ENCODE results near the gene MUC2.

MUC2 gene

DNA sequence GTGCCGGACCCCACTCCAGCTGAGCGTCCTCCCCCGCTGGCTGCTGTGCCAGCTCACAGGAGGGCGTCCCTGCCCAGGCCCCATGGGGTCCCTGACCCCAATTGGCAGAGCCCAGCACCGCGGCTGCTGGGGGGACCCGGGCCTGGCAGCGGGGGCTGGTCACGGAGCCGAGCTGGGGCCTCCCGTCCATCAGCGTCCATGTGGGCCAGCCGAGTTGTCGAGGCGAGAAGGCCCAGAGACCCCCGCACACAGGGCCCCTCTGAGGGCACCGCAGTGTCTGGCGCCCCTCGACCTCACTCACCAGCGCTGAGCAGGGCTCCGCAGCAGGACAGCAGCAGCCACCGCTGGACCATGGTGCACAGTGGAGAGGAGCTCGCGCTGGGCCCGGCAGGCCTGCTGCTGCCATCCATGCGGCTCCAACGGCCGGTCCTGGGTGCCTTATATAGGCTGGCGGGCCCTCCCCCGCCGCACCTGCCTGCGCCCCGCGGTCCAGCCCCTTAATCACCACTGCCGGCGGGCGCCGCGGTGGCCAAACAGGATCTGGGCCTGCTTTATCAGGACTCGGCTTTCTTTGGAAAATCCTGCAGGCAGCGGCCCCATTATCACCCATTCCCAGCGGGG is 38.3 kb upstream of the MUC2 start, which contains the start of gene MUC6:
TSS of gene MUC6 (minus strand) at position 416 of the 621 bp plus-strand sequence. CDS start at position 353, 63 bp downstream.
- no peak for FAIRE-seq
- no peak for DNase-seq (ENCODE audit: low spot score)

DNA sequence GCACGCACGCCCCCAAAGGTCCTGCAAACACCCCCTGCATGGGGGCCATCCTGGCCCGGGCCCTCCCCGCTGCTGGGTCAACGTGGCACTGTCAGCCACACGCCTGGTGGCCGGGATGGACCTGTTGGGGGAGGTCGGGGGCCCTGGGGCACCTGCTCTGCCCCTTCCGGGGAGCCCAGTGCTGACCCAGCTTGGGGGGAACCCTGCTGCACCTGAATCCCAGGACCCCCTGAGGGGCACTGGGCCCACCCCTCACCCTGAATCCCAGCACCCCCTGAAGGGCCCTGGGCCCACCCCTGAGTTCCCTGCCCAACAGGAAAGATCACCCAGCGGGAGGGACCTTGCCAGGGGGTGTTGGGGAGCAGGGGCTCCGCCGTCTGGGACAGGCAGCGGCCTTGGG is 37.7 kb upstream of the MUC2 start:
- DNase-seq (ENCODE audit: low spot score) (no peak), FAIRE-seq (no peak)

DNA sequence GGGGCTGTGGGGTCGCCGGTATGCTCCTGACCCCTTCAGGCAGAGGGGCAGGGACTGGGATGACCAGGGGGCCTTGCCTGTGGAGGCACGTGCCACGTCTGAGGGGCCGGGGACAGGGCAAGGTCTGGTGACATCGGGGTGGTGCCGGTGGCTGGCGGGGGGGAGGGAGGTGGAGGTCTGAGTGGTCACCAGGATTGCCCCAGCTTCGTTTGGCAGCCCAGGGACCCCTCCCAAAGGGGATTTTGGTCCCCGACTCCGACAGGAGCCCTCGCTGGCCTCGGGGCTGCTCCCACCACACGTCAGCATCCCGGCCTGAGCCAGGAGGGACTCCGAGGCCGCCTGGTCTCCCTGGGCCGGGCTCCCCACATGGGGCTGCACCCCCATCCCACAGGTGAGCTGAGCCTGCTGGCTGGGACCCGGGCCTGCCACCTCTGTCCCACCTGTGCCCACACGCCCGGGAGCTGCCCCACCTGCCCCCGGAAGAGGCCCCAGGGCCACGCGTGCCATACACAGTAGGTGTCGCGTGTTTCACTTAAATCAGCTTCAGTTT is 37.1 kb upstream of the MUC2 start:
- DNase-seq (ENCODE audit: low spot score) = no peak
- FAIRE-seq = no peak

DNA sequence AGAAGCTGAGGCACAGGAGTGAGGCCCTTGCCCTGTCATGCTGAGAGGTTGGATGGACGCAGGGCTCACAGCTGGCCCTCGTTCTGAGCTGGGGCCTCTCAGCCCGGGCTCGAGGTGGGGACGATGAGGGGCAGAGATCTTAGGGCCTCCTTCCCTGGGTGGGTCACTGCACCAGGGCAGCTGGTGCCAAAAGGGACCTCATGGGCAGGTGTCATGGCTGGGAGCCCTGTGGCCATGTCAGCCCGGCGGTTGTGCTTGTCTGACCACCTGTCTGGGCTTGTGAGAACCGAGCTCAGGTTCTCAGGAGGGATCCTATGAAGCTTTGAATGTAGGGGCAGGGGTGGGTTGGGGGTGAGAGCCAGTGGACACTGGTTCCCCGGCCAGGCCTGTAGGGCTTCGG is 36.3 kb upstream of the MUC2 start:
- FAIRE-seq (no peak), DNase-seq (ENCODE audit: low spot score) (no peak)

DNA sequence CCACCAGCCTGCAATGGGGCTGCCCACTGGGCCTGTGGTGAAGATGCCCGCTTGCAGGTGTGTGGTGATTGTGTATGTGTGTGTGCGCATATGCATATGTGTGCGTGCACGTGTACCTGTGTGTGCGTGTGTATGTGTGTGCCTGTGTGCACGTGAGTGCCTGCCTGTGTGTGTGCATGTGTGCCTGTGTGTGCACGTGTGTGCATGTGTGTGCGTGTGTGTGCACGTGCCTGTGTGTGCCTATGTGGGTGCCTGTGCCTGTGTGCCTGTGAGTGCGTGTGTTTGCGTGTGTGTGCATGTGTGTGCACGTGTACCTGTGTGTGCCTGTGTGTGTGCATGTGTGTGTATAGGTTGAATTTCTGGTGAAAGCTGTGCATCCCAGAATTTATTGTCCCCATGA is 35.8 kb upstream of the MUC2 start:
- no peak for DNase-seq (ENCODE audit: low spot score)
- no peak for FAIRE-seq

DNA sequence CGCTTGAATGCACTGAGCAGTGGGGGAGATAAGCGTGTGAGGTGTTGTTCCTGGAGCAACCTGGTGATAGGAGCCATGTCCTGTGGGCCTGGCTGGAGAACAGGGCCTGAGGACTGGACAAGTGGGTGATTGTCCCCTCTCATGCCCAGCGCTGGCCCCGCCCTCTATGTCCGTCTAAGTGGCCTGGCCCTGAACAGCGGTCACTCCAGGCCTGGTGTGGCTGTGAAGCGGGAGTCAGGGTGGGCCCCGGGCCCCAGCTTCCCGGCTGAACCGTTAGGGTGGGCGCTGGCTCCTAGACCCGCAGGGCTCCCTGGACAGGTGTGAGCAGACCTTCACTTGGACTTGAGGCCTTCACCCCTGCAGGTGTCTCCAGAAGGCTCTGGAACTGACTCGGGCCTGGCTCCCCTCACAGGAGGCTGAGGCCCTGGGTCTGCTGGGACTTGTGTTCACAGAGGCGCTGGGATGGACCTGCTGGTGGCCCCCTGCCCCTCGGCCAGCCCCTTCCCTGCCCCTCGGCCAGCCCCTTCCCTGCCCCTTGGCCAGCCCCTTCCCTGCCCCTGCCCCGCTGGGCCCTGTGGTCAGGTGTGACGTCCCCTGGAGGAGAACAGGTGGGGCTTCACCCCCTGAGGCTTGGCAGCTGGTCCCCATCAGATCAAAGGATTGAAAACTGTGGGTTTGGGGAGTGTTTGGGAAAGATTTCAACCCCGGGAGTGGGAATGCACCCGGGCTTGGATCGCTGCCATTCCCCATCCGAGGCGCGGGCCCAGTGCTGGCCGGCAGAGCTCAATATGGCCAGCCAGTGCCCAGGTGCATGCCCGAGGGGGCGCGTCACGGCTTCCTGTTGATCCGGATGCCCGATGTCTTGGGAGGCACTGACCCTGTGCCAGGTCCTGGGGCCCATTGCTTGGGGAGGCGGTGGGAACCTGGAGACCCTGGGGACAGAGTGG is 34.9 kb upstream of the MUC2 start:
- no peak for DNase-seq (ENCODE audit: low spot score)
- FAIRE-seq = no peak

DNA sequence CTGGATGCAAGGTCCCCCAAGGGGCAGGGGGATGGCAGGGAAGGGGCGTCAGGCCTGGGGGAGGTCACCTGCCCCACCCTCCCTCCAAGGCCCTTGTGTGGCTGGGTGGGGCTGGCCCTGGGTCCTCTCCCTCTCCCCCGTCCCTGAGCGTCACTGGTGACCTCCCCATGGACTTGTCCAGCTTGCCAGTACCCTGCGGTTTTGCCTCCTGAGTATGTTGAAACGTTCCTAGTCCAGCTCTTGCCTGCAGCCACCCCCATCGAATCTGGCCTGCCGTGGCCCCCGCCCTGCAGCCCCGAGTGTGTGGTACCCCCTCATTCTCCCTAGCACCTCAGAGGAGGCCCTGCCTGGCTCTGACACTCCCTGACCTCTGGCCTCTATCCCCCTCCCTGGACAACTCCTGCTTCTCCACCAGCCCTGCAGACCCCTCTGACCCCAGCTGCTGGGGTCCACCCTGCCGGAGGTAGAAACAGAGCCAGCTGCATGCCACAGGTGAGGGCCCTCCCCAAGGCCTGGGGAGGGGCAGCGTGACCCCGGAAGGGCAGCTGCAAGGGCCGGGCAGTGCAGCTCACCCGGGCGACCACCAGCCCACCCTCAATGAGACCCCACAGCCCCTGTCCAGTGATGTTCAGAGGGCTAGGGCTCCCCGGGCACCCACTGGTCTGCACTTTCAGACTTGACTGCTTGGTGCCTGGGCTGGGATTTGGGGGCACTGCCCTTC is 34.1 kb upstream of the MUC2 start:
- FAIRE-seq = no peak
- DNase-seq (ENCODE audit: low spot score) = no peak

DNA sequence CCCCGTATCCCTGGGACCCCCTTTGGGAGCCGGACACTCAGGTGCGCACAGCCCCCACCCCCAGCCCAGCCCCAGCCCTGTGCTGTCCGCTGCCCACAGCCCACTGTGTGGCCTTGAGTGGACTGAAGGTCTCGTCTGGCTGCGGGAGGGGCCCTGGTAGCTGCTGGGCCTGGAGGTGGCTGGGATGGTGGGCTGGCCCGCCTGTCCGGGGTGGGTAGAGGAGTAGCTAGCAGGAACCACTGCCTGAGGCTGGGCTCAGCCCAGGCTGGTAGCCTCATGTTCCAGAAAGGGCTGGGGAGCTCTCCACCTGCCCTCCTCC is 33.6 kb upstream of the MUC2 start:
- no peak for DNase-seq (ENCODE audit: low spot score)
- FAIRE-seq = no peak

DNA sequence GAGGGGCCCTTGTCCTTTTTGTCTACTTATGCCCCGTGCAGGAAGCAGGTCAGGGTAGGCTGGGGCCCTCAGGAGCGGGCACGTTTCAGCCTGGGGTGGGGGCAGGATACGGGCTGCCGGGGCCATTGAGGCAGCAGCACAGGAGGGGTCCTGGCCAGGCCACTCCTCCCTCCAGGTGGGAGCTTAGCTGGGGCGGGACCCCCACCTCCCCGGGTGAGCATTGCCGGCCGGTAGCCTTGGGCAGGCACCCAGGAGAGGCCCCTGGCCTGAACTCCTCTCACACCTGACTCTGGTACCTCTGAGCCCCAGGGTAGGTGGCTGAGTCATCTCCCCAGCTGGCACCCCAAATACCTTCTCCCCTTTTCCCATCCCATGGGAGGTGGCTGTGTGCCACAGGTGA is 33.2 kb upstream of the MUC2 start:
- DNase-seq (ENCODE audit: low spot score) = no peak
- FAIRE-seq = no peak

DNA sequence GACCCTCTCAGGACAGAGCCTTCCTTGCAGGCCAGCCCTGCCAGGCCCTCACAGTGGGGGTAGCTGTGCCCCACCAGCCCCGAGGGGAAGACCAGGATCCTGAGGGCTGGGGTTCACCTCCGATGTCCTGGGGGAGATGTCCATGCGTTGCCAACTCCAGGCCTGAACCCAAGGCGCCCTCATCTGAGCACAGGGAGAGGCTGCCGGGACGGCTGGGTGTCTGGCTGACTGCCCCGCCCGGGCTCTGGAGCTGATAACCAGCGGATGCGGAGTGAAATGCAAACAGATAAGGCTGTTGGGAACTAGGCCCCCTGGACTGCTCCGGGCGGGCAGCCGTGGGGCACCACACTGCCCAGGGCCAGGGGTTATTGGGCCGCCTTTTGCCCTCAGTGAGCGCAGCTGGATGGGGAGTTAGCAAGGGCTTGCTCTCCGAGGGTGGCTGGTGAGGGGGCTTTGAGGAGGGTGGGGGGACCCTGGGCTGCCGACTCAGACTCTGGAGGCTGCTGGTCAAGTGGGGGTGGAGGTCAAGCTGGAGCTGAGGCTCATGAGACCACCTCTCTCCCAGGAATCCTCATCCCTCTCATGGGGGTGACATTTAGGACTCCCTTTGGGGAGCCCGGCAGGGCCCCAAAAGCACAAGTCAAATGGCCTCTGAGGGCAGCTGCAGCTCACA is 32.6 kb upstream of the MUC2 start:
- no peak for FAIRE-seq
- DNase-seq (ENCODE audit: low spot score) = no peak

DNA sequence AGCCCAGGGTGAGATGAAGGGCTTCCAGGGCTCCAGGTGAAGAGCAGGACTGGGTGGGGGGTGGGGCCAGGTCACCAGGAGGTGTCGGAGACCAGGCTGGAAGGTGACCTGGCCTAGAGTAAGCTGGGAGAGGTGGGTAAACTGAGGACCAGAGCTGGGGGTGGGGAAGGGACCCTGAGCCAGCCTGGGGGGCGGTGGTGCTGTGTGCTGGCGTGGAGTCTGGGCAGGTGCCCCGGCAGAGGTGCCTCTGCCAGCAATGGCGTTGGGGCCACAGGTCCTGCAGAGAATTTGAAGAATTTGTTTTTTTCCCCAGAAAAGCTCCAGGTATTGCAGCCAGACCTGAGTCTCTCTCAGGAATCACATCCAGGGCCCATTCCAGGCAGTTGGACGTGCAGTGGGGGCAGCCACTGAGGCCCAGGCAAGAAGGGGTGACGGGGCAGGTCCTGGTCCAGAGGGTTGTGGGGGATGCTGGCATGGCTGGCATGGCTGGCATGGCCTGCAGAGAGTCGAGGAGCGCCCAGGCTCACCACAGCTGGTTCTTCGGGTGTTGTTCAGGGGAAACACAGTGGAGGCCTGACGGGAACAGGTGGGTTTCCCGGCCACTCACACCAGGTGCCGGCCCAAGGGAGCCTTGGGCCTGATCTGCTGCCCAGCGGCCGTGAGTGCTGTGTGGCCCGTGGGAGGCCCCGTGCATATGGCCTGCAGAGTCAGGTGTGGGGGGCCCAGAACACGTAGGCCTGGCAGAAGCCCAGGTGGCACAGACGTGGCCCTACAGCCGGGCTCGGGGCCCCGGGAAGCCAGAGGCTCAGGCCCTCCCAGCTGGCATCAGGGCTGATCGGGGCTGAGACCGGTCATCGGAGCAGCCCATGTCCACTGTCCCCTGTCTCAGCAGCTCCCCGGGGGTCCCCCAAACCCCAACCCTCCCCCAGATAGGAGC is 31.8 kb upstream of the MUC2 start:
- DNase-seq (ENCODE audit: low spot score) (no peak), FAIRE-seq (no peak)

DNA sequence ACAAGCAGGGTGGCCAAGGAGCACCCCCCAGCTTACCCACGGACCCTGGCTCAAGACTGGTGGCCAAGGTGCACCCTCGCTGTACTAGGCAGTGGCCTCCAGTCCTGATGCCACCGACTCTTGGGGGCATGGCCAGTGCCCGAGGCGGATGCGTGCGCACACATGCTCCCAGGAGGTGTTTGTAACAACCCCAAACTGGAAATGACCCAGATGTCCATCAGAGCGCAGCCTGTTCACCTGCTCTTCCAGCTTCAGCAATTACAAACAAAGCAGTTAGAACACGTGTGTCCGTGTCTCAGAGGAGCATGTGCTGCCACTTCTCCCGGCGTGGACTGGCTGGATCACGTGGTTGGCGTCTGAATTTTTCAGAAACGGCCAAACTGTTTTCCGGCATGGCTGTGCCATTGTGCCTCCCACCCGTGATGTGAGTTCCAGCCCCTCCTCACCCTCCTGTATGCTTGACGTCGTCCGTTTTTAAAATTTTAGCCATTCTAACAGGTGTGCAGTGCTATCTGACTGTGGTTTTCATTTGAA is 31.0 kb upstream of the MUC2 start:
- FAIRE-seq = no peak
- DNase-seq (ENCODE audit: low spot score) = no peak

DNA sequence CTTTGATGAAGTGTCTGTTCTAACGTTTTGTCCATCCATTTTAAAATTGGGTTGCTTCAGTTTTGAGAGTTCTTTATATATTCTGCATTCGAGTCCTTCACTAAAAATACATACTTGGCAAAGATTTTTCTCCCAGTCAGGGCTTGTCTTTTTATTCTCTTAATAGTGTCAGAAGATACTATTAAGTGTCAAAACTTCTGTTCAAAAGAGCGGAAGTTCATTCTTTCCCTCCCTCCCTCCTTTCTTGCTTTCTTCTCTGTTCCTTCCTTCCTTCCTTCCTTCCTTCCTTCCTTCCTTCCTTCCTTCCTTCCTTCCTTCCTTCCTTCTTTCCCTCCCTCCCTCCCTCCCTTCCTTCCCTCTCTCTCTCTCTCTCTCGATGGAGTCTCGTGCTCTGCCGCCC is 30.5 kb upstream of the MUC2 start:
- FAIRE-seq (no peak), DNase-seq (ENCODE audit: low spot score) (no peak)

DNA sequence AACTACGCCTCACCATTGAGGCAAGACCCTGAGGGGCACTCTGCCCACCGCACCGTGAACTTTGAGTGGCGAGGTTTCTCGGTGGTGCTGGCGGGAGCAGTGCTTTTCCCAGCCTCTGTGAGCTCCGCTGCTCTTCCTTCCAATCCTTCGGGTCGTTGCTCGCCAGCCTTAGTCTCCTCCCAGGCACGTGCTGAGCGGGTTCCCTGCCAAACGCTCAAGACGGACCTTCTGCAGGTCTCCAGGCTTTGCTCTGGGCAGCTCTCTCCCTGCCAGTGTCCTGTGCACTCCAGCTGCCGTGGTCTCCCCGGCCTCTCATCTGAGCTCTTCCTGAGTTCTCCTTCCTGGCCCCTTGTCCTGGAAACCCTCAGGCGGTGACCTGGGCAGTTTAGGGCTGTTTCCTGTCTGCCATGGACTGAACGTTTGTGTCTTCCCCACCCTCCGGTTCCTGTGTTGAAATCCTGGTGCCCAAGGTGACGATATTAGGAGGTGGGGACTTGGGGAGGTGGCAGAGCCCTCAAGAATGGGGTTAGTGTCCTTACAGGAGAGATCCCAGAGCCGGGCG is 27.0 kb upstream of the MUC2 start:
- no peak for DNase-seq (ENCODE audit: low spot score)
- FAIRE-seq = no peak

DNA sequence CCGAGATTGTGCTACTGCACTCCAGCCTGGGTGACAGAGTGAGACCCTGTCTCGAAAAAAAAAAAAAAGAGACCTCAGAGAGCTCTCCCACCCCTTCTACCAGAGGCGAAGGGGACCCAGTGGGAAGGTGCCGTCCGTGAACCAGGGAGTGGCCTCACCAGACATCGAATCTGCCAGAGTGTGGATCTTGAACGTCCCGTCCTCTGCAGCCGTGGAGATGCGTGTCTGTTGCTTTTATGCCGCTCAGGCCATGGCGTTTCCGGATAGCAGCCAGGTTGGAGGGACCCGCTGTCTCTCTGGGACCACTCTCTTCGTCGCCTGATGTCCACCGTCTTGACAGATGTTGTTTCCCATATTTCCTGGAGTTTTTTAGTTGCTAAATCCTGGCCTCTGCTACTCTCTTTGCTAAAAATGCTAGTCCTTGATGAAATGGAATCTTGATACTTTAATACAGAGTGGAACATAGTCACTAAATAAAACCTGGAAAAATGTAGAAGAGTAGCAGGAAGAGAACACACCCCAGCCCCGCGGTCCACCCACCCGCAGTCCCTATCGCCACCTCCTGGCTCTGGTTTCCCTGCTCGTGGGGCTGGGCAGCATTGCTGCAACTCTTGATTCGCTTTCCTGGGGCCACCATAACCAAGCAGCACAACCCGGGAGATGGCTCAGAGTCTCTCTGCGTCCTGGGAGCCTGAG is 26.2 kb upstream of the MUC2 start:
- FAIRE-seq = no peak
- DNase-seq (ENCODE audit: low spot score) = no peak

DNA sequence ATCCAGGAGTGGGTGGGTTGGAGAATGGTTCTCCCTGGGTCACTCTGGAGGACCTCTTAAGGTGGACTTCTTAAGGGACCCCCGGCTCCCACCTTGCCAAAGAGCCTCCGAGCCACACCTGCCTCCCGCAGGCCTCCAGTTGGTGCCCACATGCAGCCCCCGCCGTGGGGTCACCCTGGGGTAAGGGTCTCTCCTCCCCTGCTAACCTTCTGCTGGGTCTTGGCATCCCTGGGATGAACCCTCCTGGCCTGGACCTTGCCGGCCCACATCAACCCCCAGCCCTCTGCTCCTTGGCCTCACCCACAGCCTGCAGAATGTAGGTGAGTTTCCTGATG is 25.6 kb upstream of the MUC2 start:
- FAIRE-seq (no peak), DNase-seq (ENCODE audit: low spot score) (no peak)

DNA sequence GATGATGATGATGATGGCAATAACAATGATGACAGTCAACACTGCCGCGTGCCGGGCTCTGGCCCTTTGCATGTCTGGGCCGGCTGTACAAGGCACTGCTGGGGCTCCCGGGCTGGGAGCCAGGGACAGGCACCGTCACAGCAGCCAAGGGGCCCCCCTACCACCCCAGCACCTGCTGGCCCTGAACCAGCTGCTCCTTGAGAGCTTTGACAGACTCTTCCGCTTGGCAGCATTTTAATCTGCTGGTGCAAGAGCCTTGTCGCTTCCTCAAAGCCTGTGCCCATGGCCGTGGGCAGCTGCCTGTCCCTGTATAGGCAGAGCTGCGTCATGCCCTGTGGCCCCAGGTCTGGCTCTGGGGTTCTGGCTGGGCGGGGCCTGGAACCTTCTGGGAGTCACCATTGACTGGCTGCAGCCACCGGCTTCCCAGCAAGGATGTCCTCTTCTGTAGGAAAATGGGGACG is 25.2 kb upstream of the MUC2 start:
- no peak for DNase-seq (ENCODE audit: low spot score)
- FAIRE-seq = no peak

DNA sequence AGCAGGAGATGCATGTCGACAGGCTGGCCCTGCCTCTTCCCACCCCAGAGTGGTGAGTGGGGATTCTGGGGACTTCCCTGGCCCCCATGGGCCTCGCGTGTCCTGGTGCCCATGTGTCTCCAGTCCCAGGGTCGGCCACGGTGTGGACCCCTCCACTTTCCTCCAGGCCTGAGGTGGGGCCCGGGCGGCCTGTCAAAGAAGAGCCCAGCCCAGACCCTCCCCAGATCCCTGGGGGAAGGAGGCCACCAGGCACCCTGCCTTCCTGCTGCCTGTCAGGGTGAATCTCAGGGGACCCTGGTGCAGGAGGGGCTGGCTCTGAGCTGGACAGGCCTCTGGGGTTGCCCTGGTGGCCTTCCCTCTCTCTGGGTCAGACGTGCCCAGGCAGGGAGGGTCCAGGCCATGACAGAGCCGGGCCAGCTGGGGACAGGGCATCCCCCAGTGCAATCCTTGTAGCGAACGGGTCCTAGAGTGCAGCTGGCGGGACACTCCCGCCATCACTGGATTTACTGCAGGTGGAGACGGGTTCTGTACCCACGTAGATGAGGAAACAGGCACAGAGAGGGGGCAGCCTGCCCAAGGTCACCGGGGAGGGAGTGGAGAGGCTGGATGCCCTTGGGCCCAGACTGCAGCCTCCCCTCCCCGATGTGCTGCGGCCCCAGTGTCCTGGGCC is 24.6 kb upstream of the MUC2 start:
- DNase-seq (ENCODE audit: low spot score) (no peak), FAIRE-seq (no peak)

Data from RCC 7860 (cell line).